Gastrocnemius medialis (tissue), 4 donors: ENCODE data around the gene ENG. TPM values are rescaled to one million over a fixed set of nuclear protein-coding genes. Genes with fewer than 3 reads are reported as not detected.

Experiments
- ATAC-seq, 2 donors: fragments of 150-250 bp; one replicate each; pipeline ENCODE4 v1.9.1; 2016
- DNase-seq, 2 donors: peaks; one replicate each; pipeline ENCODE4 v3.0.0-alpha.2; 2019
- H3K27ac ChIP-seq, 4 donors: fragments of 200-600 bp; sonication (generic); 1 replicate in 1 of 4; 2 replicates in 3 of 4; pipeline ENCODE4 v1.5.1; 2016 to 2018; ENCODE audit warnings: mild to moderate bottlenecking in 2 of 4, moderate library complexity in 1 of 4
- H3K27me3 ChIP-seq, 3 donors: fragments of 200-600 bp; sonication (generic) in 2 of 3; 1 replicate in 1 of 3; 2 replicates in 2 of 3; pipeline versions ENCODE4 v1.5.1 to v1.6.0; 2016 to 2019; ENCODE audit warnings: mild to moderate bottlenecking in 1 of 3, moderate library complexity in 1 of 3
- H3K36me3 ChIP-seq, 2 donors: fragments of 200-600 bp; sonication (generic) in 1 of 2; one replicate each; pipeline ENCODE4 v1.5.1; 2017 to 2018
- H3K4me1 ChIP-seq, 2 donors: fragments of 200-600 bp; sonication (generic) in 1 of 2; one replicate each; pipeline ENCODE4 v1.5.1; 2016 to 2017; ENCODE audit warnings: mild to moderate bottlenecking in 2 of 2
- H3K4me3 ChIP-seq, 4 donors: fragments of 200-600 bp; sonication (generic) in 3 of 4; 1 replicate in 1 of 4; 2 replicates in 3 of 4; pipeline ENCODE4 v1.5.1; 2016 to 2019; ENCODE audit warnings: mild to moderate bottlenecking in 2 of 4
- H3K9me3 ChIP-seq, 3 donors: fragments of 200-600 bp; sonication (generic) in 2 of 3; 1 replicate in 1 of 3; 2 replicates in 2 of 3; pipeline ENCODE4 v1.5.1; 2016 to 2019
- CTCF ChIP-seq, 5 experiments: fragments of 450-650 bp in 3 of 5; fragments of 200-600 bp in 2 of 5; sonication (generic) in 2 of 5; IDR thresholded peaks in 4 of 5; conservative IDR thresholded peaks in 1 of 5; 1 replicate in 4 of 5; 2 replicates in 1 of 5; pipeline ENCODE4 v1.5.1; 2016 to 2019; ENCODE audit warnings: antibody characterized with exemption in 5 of 5, mild to moderate bottlenecking in 3 of 5, moderate library complexity in 3 of 5
- POLR2A ChIP-seq, 2 donors: fragments of 450-650 bp; IDR thresholded peaks; one replicate each; pipeline ENCODE4 v1.6.1; 2017; ENCODE audit warnings: antibody characterized with exemption in 2 of 2, mild to moderate bottlenecking in 2 of 2, moderate library complexity in 2 of 2
- in situ Hi-C, 4 donors: fragments of 200-750 bp; cut with MboI; loops; one replicate each; pipeline versions ENCODE4 v1.15.0 to v1.8.0; 2017; ENCODE audit warnings: low sequenced_read_pairs in 4 of 4
- intact Hi-C: fragments of 100-400 bp; cut with DNase I; formaldehyde crosslinking; loops from one replicate; pipeline ENCODE4 v1.15.1; 2023; ENCODE audit warnings: low total_unique reads
- total RNA-seq, 4 donors: library from RNA; depleted of rRNA; stranded (reverse); fragments of >200 nt; gene quantifications; one replicate each; pipeline versions ENCODE4 v1.1.0 to v1.2.3, GENCODE V29; 2016

ENG gene
- total RNA-seq, 4 donors from 2014 or later, result 27.4 to 49.8 (median 32.6) TPM

GRCh38 chr9:127796852-127797370 is 57.5 kb downstream of the ENG start:
- in situ Hi-C loops (no loop called here), intact Hi-C loops (no loop called here)
- Histone ChIP-seq H3K9me3 (no peaks in the 10 kb centered on the region), H3K27me3 (no peaks in the 10 kb centered on the region), H3K27ac (peak overlapping the region in 2 of 4 donors; percentile 6 to 10), H3K4me3 (no peak overlapping the region), H3K36me3 (peaks cover 0 to 1% of the 10 kb centered on the region in 2 donors), H3K4me1 (peaks cover 12 to 17% of the 10 kb centered on the region in 2 donors)
- ATAC-seq (no peak), DNase-seq (no peak)
- TF ChIP-seq CTCF (IDR thresholded peaks at IDR 0.05 in 4 of 5, conservative IDR thresholded peaks at IDR 0.05 in 1 of 5), result no peak
- TF ChIP-seq POLR2A (IDR thresholded peaks at IDR 0.05), result no peak

GRCh38 chr9:127796225-127796813 is 58.1 kb downstream of the ENG start:
- Histone ChIP-seq H3K9me3 (no peaks in the 10 kb centered on the region), H3K4me1 (peaks cover 9 to 11% of the 10 kb centered on the region in 2 donors), H3K4me3 (no peak overlapping the region), H3K27ac (peak overlapping the region in 3 of 4 donors; percentile 6 to 23 (median 10)), H3K36me3 (peaks cover 0 to 7% of the 10 kb centered on the region in 2 donors), H3K27me3 (no peaks in the 10 kb centered on the region)
- TF ChIP-seq POLR2A (IDR thresholded peaks at IDR 0.05), result no peak
- TF ChIP-seq CTCF (IDR thresholded peaks at IDR 0.05 in 4 of 5, conservative IDR thresholded peaks at IDR 0.05 in 1 of 5), result no peak
- in situ Hi-C loops, result no loop called here
- ATAC-seq (peak; percentile 24 to 53), DNase-seq (peak in 1 of 2 donors; percentile 56)
- intact Hi-C loops, result no loop called here

- Histone ChIP-seq H3K36me3 (peaks cover 0 to 28% of the 10 kb centered on the region in 2 donors), H3K27ac (peak overlapping the region in 1 of 4 donors; percentile 16), H3K9me3 (no peaks in the 10 kb centered on the region), H3K27me3 (no peaks in the 10 kb centered on the region), H3K4me1 (peaks cover 9 to 11% of the 10 kb centered on the region in 2 donors), H3K4me3 (no peak overlapping the region)
- DNase-seq, result no peak
- intact Hi-C loops (no loop called here), in situ Hi-C loops (no loop called here)
- TF ChIP-seq CTCF (IDR thresholded peaks at IDR 0.05 in 4 of 5, conservative IDR thresholded peaks at IDR 0.05 in 1 of 5) (no peak), POLR2A (IDR thresholded peaks at IDR 0.05) (no peak)
- ATAC-seq, result no peak
Observed at GRCh38 chr9:127794001-127794791, 60.3 kb downstream of the ENG start.

GRCh38 chr9:127793093-127793708 is 61.3 kb downstream of the ENG start:
- Histone ChIP-seq H3K27ac (peak overlapping the region in 1 of 4 donors; percentile 29), H3K4me3 (no peak overlapping the region), H3K4me1 (peaks cover 9 to 11% of the 10 kb centered on the region in 2 donors), H3K36me3 (peaks cover 0 to 38% of the 10 kb centered on the region in 2 donors), H3K27me3 (no peaks in the 10 kb centered on the region), H3K9me3 (no peaks in the 10 kb centered on the region)
- DNase-seq (no peak), ATAC-seq (no peak)
- in situ Hi-C loops, result no loop called here
- intact Hi-C loops, result no loop called here
- no peak for TF ChIP-seq CTCF (IDR thresholded peaks at IDR 0.05 in 4 of 5, conservative IDR thresholded peaks at IDR 0.05 in 1 of 5)
- no peak for TF ChIP-seq POLR2A (IDR thresholded peaks at IDR 0.05)
